Stimulated activated CD4-positive, alpha-beta T cell treated with anti-CD3 and anti-CD28 coated beads, Interleukin-2, amount 100 ng/mL, for 4 hours (primary cell): ENCODE data around the gene ACAP1.
A peak's percentile ranks its signal among the peaks of the same experiment; 100 is the strongest.

Experiments
- DNase-seq: peaks from one replicate; pipeline ENCODE4 v3.0.0-alpha.2; 2020; ENCODE audit warnings: low read depth

Gene ACAP1, protein sequence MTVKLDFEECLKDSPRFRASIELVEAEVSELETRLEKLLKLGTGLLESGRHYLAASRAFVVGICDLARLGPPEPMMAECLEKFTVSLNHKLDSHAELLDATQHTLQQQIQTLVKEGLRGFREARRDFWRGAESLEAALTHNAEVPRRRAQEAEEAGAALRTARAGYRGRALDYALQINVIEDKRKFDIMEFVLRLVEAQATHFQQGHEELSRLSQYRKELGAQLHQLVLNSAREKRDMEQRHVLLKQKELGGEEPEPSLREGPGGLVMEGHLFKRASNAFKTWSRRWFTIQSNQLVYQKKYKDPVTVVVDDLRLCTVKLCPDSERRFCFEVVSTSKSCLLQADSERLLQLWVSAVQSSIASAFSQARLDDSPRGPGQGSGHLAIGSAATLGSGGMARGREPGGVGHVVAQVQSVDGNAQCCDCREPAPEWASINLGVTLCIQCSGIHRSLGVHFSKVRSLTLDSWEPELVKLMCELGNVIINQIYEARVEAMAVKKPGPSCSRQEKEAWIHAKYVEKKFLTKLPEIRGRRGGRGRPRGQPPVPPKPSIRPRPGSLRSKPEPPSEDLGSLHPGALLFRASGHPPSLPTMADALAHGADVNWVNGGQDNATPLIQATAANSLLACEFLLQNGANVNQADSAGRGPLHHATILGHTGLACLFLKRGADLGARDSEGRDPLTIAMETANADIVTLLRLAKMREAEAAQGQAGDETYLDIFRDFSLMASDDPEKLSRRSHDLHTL

DNA sequence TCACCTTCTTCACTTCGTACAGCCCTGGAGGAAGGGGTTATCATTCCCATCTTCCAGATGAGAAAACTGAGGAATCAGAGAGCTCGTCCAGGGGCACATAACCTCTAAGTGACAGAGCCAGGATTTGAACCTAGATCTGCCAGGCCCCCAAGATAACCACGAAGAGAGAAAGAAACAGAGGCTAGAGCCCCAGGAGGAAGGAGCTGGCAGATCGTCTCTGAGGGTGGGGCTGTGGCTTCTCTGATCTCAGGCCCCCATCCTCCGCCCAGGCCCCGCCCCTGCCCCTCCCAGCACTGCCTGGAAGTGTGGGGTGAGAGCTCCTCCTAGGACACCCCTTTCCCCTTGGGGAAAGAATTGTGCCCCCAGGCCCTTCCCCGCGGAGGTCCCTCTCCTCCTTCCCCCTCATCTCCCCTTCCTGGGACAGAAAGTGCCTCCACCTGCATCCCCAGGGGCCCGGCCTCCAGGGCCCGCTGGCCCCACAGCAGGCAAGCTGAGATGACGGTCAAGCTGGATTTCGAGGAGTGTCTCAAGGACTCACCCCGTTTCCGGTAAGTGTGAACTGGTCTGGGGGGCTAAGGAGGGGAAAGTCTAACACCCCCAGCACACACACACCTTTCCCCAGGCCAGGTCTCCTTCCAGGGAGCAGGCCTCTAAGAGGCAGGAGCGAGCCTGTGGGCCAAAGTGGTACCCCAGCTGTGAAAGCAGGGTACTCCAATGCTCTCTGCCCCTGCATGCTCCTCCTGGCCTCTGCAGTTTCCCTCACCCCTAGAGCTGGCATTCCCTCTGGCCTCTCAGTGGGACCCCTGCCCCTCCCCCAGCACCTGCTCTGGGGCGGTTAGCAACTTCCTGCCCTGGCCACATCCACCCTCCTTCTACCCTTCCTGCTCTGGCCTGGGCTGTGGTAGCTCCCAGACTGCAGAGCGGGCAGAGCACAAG, at the start of gene ACAP1:
Gene ACAP1 (plus strand): TSS at position 290 of the 936 bp plus-strand sequence. CDS start 206 bp downstream, at position 496.
- DNase-seq, result peak; percentile 71

DNA sequence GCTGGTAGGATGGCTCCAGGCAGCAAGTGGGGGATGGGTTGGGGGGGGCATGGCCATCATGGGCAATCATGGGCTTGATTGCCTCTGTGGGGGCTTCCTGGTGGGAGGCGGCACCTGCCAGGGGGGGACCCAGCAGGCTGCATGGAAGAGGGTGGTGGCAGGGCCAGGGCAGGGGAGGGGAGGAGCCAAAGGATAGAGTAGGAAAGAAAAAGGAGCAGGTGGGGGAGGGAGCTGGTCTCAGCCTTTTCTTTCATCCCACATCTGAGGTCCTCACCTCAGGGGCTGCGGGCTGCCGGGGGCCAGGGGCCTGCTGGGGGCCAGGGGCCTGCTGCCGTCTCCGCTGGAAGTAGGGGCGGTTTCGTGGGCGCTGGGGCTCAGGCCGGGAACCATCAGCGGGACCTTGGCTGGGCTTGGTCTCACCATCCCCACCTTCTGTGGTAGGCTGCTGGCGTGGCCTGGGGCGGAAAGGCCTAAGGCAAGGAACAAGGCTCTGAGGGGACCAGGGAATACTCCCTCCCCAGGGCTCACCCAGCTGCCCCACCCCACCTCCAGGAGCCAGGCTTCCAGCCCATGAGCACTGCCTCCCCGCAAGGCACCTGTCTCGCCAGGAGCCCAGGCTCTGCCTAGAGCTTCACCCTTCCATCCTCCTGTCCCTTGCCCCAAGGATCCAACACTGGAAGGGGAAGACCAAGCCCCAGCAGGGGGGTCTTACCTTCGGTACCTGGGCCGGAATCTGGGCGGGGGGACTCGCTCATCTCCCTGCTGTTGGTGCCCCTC, 46.9 kb upstream of the ACAP1 start:
- no peak for DNase-seq

DNA sequence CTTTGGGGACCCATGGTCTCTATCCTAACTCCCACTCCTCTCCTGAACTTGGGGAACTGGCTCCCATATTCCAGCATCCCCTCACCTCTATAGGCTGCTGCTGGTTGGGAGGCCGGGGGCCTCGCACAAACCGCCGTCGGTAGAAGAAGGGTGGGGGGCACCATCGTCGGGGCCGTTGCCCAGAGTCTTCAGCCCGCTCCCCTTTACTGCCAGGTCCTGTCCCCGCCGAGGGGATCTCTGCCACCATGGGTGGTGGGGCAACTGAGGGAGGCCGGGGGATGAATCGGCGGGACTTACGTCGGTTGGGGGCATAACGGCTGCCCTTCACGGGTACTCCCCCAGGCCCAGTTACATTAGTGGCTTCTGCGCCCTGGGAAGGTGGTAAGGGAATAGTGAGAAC, 46.2 kb upstream of the ACAP1 start:
- no peak for DNase-seq

DNA sequence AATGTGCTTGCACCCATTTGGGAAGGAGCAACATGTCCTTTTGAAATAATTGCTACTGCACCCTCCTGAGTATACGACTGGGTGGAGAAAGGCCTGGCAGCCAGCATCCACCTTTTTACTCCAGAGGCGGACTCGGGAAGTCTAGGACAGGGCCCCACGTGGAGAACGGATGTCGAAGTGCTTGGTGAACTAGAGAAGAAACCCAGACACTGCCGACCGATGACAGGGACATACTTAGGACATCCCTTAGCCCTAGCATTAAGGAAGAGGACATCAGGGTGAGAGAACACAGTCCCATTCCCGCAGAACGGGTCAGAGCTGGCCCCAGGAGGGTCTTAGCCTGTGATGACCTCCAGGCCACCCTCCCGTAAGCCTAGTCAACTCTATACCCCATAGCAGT, 45.6 kb upstream of the ACAP1 start:
- no peak for DNase-seq

DNA sequence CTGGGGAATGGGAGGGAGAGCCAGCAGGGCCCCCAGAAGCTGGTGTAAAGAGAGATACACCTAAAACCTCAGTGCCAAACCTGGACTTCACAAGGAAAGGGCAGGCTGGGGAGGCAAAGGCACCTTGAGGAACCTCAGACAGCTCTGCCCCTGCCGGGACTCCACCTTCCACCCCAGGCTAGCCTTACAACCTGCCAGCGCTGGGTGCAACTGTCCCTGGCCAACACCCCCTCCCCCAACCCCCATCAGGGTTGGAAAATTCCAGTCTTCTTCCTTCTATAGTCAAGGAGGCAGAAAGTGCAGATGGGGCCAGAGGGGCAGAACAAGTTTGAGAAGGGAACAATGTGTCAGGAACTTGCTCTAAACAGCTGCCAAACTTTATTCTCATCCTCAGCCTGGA, 44.1 kb upstream of the ACAP1 start:
- no peak for DNase-seq

DNA sequence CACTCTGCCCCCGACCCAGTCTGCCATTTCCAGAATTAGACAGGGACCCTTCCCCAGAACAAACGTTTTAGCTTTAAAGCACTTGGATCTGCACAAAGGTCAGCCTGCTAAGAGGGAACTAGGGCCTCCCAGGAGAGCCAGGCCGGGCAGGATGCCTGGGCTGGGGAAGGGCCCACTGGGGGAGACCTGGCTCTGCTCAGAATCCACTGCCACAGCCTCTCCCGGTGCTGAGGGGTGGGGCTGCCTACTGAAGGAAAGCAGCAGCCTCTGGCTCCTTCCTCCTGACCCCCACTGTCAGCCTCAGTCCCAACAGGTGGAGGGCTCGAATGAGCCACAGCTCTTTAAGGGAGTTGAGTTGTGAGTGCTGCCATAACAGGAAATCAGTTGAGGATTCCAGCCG, 43.6 kb upstream of the ACAP1 start:
- DNase-seq, result no peak

DNA sequence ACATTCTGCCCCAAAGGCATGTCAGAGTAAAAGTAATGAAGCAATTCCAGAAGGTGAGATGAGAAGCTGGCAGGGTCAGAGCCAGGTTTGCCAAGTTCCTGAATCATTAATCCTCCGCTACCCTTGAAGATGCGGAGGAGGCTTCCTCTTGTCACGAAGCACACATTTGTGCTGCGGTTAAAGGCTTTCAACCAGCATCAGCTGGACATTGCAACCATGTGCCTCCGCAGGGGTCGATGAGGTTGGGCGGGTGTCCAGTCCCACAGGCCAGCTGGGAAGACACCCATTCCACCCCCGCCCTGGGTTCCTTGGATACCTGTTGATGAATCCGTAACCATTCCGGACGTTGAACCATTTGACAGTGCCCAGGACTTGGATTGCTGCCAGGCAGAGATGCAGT, 43.2 kb upstream of the ACAP1 start:
- DNase-seq, result no peak

DNA sequence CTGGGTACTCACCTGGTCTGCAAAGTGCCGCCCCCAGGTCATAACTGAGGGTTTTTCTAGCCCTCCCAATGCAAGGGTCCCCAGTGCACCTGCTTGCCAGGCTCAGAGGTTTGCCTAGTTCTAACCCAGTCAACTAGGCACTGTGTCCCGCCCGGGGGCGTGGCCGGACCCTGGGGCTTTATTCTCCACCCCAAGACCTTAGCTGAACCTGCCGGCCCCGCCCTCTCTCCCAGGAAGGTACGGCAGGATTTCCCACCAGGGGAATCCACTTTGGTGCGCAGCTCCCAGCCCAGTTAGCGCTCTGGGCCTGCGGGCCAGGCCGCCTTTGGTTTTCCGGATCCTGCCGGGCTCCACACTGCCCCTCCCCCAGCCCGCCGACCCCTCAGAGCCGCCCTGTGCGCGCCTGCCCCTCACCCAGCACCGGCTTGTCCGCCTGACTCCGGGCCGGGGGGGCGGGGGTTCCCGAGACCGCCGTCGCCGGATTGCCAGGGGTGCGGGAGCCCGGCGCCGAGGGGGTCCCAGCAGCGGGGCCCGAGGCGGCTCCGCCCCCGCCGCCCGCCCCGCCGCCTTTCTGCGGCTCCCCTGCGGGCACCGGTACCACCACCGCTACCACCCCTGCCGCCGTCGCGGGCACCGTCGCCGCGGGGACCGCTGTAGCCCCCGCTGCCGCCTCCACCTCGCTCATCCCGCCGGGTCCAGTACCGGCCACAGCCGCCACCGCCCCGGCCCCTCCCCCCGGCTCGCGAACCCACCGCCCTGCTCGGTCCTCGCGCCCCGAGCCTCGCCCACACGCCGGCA, 42.3 kb upstream of the ACAP1 start:
- no peak for DNase-seq

DNA sequence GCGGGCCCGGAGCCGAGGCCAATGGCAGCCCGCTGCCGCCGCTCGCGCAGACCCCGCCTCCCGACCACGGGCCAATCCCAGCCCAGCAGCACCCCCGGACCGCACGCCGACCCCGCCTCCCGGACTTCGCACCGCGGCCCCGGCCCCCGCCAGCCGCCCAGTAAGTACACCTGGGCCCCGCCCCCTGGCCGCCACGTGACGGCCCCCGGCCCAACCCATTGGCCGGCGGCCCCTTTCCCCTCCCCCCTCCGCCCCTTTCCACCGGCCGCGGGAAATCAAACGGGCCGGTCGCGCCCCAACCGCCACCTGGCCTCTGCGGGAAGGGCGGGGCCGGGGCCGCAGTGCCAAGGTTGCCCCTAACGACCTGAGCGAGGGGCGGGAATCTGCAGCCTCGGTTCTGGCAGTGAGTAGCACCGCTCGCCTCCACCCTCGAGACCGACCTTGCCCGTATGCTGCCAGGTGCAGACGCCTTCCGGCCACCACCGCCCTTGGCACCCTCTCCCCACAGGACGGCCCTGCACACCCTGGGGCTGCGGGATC, 41.6 kb upstream of the ACAP1 start, which contains the start of gene YBX2:
Gene YBX2 (minus strand): TSS at position 26 of the 540 bp plus-strand sequence. CDS start 139 bp downstream, outside the sequence.
- peak; percentile 66 for DNase-seq

DNA sequence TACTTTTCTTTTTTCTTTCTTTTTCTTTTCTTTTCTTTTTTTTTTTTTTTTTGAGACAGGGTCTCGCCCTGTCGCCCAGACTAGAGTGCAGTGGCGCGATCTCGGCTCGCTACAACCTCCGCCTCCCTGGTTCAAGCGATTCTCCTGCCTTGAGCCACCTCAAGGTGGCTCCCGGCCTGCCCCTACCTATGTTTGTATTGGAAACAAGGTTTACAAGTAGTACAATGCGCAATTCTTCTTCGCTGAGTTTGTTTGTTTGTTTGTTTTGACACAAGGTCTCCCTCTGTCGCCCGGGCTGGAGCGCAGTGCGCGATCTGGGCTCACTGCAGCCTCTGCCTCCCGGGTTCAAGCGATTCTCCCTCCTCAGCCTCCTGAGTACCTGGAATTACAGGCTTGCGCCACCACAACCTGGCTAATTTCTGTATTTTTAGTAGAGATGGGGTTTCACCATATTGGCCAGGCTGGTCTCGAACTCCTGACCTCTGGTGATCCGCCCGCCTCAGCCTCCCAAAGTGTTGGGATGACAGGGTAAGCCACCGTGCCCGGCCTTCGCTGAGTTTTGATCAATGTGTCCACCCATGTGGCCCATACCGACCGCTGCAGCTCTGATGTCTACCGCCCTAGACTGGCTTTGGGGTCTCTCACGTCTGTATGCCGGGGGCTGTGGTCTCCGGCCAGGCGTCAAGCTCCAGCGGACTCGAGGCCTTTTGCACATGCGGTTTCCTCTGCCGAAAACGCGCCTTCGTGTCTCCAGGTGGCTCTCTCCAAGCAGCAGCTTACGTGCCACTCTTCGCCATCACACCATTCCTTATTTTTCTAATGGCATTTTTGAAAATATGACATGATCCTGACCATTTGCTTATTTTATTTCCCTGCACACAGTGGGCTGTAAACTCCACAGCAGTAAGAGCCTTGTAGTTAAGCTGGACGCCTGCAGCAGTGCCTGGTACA, 40.8 kb upstream of the ACAP1 start:
- DNase-seq, result no peak

DNA sequence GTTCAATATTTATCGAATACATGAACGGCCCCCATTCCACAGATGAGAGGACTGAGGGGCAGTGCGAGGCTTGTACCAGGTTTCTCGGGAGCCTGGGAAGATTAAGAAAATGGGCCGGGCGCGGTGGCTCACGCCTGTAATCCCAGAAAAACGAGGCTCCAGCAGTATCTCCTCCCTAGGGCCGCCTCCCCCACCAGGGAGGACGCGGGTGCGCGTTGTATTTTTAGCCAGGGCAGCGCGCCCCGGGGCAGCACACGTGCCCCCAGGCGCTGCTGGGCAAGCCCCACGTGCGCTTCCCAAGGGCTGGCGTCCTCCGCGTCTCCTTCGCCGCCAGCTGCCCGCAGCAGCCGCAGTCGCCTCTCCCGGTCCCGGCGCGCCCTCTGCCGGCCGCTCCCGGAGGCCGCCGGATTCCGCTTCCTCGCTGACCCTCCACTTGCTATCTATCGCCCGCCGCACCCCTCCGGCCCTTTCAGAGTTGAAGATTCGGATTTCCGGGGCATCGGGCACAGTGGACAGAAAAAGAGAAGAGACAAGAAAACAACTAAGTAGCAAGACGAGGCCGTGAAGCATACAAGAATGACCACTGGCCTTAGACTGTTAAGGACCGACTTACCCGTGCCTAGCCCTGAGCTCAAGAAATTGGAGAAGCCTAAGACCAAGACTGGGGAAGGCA, 40.0 kb upstream of the ACAP1 start:
- DNase-seq, result peak; percentile 51

DNA sequence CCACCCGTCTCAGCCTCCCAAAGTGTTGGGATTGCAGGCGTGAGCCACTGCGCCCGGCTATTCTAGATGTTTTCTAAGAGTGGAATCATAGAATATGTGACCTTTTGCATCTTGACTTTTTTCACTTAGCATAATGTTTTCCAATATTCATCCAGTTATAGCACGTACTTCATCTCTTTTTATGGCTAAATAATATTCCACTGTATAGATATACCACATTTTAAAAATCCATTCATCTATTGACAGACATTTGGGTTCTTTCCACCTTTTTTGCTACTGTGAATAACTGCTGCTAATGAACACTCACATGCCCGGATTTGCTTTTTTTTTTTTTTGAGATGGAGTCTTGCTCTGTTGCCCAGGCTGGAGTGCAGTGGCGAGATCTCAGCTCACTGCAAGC, 32.1 kb upstream of the ACAP1 start:
- DNase-seq, result no peak

DNA sequence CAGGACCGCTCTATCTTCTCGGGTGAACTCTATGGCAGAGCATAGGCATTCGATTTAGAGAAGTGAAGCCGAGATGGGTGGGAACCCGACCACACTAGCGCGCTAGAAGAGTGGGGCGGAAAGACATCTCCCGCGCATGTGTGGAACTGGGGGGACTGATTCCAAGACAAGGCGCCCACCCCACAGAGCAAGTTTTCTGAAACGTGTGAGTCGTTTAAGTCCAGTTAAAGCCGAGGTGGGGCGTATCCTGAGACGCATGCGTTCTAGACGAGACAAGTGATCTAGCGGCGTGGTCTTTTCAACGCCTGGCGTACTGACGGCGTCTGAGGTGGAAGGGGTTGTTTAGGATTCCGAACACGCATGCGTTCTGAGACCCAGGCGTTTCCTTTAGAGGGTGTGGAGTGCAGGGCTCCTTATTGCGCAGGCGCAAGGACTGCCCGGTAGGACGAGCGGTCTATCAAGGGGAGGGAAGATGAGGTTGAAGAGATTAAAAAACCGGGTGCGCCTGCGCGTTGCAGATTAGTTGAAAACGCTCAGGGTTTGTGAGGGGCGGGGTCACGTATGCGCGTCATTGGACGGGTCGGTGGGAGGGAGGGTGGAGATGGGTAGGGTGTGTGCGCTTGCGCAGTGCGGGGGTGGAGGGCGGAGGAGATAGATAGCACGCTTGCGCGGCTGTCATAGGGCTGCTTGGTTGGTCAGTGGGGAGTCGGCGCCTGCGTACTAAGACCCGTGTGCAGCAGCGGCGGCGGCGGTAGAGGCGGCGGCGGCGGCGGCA, 29.2 kb upstream of the ACAP1 start, which contains the start of gene EIF5A:
Gene EIF5A (plus strand): TSS at position 718 of the 775 bp plus-strand sequence. CDS start 2,008 bp downstream, outside the sequence.
- peak; percentile 100 for DNase-seq

DNA sequence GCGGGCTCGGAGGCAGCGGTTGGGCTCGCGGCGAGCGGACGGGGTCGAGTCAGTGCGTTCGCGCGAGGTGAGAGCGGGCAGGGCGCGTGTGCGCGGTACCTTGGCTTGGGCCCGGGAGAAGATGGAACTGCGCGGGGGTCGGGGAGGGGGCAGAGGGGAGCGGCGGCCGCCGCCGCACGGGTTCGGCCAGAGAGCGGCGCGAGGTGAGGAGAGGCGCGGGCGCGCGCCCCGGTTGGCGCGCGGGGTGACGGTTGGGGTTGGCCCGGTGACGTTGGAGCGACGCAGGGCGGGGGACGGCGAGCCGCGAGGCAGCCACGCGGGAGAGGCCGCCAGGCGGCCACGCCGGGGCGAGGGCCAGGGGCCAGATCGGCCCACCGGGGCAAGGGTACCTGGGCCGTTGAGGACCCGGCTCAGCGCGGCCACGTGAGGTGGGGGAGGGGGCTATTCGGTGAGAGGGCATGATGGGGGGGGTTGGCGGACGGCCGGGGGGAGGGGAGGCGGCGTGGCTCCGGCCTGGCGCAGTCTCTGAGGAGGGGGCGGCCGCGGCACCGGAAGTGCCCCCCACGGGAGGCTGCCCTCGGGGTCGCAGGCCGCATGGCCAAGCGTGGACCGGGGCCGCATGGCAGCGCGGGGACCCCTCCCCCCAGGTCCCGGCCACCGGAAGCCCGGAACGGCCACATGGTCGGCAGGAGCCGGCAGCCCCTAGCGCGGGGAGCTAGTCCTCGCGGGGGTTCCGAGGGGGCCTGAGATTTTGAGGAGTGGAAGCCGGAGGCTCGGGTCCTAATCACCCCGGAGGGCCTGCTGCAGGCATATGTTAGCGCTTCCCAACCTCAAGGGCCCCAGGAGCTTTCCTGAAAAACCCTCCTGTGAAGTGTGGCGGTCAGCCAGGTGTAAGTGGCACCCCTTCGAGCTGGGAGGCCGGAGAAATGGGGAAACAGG, 28.4 kb upstream of the ACAP1 start:
- DNase-seq, result peak; percentile 41

DNA sequence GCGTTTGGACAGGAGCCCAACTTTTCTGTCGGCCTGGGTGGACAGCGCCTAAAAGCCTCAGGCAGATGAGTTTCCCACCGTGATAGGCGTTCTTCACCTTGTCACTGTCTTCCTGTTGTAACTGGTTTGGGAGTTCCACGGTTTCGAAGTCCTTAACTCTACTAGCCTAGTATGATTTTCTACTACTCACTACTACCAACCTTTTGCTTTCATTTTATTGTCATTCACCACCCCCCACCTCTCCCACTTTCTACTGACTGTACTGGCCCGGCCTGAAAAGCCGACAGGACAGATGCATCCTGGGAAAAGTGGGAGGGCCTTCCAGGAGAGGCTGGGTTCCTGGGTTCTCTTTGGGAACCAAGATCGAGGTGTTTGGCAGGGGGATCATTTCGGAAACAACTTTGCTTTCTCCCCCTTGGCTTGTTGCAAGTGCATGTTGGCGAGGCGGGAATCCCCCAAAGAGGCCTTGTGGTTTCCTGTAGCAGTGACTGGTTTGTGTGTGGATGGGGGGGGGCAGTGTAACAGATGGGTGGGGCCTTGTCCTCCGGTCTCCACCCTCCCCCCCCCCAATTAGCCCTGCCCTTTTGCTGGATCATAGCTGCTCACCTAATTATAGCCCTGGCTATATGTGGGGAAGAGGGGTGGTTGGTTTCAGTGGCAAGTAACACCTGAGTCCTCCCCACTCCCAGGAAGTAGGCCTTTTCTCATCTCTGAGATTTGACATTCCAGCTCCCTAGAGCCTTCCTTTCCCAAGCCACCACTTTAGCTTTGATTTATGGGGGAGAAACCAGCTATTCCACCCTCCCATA, 27.5 kb upstream of the ACAP1 start:
- peak; percentile 86 for DNase-seq

DNA sequence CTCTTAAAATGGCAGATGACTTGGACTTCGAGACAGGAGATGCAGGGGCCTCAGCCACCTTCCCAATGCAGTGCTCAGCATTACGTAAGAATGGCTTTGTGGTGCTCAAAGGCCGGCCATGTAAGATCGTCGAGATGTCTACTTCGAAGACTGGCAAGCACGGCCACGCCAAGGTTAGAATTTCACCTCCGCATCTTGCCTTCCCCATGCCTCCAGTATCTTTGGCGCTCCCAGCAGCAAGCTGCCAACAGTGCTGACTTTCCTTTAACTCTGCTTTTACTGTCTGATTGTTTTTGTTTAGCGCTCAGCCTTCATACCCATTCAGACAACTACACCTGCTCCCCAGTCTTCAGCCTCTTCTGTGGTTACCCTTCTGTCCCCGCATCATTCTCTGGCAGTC, 26.7 kb upstream of the ACAP1 start:
- no peak for DNase-seq
